ENCODE results near the gene CAPN15.

CAPN15 gene

GRCh38 chr16:565419-566330 lies 38.2 kb downstream of the CAPN15 start:
- DNase-seq, result no peak
- Histone ChIP-seq H3K27ac (peak overlapping the region; percentile 72), H3K4me3 (ENCODE audit: low read depth, low read length) (no peak overlapping the region), H3K9me3 (ENCODE audit: severe bottlenecking) (no peaks in the 10 kb centered on the region), H3K27me3 (ENCODE audit: insufficient read depth, low read depth, severe bottlenecking) (peaks cover 3% of the 10 kb centered on the region), H3K36me3 (no peaks in the 10 kb centered on the region)
- no peak for TF ChIP-seq CTCF (IDR thresholded peaks at IDR 0.05; ENCODE audit: low read depth, low read length)

DNA sequence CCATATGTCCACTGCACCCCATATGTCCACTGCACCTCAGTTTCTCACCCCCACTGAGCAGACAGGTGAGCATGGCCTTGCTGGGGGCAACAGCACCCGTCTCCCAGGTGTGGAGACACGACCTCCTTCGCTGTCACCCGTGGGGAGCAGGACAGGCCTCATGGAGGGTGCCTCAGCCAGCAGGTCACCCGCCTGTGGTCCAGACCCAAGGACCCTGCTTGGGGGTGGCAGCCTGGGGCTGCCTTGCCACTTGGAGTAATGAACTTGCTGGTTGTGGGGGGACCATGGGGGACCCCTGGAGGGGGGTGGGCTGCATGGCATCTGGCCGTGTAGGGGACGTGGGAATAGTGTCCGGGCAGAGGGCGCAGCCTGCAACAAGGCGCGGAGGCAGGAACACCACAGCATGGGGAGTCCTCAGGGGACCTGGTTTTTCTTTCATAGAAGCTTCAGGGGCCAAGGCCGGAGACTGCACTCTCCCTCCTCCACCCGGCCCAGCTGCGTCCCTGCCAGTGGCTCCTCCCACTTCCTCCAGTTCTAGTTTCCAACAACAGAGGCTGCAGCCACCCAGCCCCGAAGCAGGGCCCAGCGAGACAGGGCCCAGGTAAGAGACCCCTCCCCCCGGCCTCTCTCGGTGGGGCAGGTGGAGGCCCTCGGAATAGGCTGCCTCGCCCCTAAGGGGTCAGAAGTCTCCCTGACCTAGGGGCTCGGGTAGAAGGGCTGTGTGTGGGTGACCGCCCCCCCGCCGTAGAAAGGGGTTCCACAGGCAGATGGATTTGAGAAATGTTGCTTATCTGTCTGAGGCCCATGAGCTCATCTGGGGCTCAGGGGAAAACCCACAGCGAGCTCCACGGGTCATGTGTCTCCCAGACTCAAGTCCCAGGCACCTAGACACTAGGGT lies 39.2 kb downstream of the CAPN15 start, which contains the start of gene NHLRC4:
TSS of gene NHLRC4 (plus strand) at position 531 of the 898 bp plus-strand sequence. CDS start 1,043 bp downstream, outside the sequence.
- H3K36me3 ChIP-seq, result peaks cover 2% of the 10 kb centered on the region
- no peaks in the 10 kb centered on the region for H3K9me3 ChIP-seq (ENCODE audit: severe bottlenecking)
- no peak within 1 kb of the TSS for H3K4me3 ChIP-seq (ENCODE audit: low read depth, low read length)
- H3K27ac ChIP-seq, result peak within 1 kb of the TSS; percentile 72
- TF ChIP-seq CTCF (IDR thresholded peaks at IDR 0.05; ENCODE audit: low read depth, low read length), result no peak
- no peaks in the 10 kb centered on the region for H3K27me3 ChIP-seq (ENCODE audit: insufficient read depth, low read depth, severe bottlenecking)
- peak; percentile 79 for DNase-seq

DNA sequence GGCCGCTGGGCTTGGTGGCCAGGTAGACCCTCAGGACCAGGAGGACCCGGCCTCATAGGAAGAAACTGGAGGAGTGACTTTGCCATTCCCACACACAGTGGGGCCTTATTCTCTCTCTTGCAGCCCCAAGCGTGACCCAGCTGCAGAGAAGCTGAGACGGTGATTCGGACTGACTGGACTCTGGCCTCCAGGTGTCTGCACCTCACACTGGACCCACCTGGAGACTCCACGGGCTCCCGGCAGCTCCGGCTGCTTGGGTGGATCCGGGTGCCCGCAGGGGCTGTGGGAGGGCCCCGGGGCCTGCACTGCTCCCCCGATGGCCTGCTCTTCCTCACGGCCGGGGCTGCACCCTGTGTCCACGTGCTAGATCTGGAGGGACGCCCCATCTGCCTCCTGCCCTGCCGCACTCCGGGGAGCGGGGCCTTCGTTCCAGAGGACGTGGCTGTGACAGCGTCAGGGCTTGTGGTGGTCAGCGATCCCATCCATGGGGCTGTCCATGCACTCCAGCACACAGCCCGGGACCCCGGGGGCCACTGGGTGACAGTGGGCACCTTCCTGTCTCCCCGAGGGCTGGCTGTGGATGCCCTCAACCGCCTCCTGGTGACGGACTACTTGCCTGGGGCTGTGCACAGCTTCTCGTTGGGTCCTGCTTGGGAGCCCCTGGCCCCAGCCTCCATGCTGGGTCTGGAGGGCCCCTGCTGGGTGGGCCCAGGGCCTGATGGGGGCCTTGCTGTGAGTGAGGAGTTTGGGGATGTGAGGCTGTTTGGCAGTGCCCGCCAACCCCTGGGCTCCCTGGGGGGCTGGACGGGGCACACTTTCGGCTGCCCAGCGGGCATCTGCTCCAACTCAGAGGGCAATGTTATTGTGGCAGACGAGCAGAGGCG lies 40.1 kb downstream of the CAPN15 start:
- no peaks in the 10 kb centered on the region for H3K27me3 ChIP-seq (ENCODE audit: insufficient read depth, low read depth, severe bottlenecking)
- H3K36me3 ChIP-seq, result peaks cover 7% of the 10 kb centered on the region
- TF ChIP-seq CTCF (IDR thresholded peaks at IDR 0.05; ENCODE audit: low read depth, low read length), result no peak
- no peak overlapping the region for H3K4me3 ChIP-seq (ENCODE audit: low read depth, low read length)
- DNase-seq, result no peak
- peak overlapping the region; percentile 72 for H3K27ac ChIP-seq
- H3K9me3 ChIP-seq (ENCODE audit: severe bottlenecking), result no peaks in the 10 kb centered on the region

DNA sequence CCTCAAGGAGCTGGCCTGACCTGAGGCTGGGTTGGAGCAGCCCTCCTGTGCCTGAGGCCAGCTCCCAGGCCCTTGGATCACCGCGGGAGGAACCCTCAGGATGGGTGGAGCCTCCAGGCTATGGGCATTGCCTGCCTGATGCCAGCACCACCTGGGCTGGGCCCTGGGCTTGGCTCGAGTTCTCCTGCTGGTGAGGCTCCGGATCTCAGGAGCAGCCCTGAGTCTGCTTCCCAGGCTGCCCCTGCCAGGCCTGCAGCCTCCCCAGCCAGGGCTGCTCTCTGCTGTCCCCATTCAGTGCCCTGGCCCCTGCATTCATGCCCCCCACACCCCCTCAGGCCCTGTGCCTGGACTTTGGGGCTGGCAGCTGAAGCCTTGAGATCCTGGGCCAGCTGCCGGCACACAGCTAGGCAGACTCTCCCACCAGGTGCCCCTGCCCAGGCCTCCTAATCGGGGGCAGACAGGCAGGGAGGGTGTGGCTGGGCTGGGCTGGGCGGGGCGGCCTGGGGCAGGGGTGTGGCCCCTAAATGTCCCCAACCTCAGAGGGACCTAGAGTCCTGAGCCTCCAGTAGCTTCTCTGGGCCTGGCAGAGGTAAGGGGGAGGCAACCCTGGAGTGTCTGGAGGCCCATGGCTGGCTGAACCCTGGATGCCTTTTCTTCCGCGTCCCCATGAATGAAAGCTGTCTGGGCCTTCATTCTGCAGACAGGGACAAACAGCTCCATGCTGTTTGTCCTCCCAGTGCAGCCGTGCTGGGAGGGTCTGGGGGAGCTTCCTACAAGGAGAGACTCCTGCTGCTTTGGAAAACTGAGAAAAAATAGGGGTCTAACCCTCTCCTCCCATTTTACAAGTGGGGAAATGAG lies 41.1 kb downstream of the CAPN15 start:
- DNase-seq, result no peak

More for the DNA sequence above, 41.1 kb downstream of the CAPN15 start:
- Histone ChIP-seq H3K27ac (peak overlapping the region; percentile 89), H3K36me3 (peaks cover 7% of the 10 kb centered on the region), H3K4me3 (ENCODE audit: low read depth, low read length) (no peak overlapping the region), H3K9me3 (ENCODE audit: severe bottlenecking) (no peaks in the 10 kb centered on the region), H3K27me3 (ENCODE audit: insufficient read depth, low read depth, severe bottlenecking) (no peaks in the 10 kb centered on the region)
- TF ChIP-seq CTCF (IDR thresholded peaks at IDR 0.05; ENCODE audit: low read depth, low read length), result no peak

Data from WERI-Rb-1 (cell line).